Liver (tissue), 9 donors: ENCODE data around the gene OR51B6. TPM values are rescaled to one million over a fixed set of nuclear protein-coding genes. Genes with fewer than 3 reads are reported as not detected.

Source experiments
- DNase-seq: peaks from one replicate; pipeline ENCODE4 v3.0.0-alpha.2; 2017; ENCODE audit warnings: low spot score
- H3K27ac ChIP-seq, 2 donors: one replicate each; pipeline ENCODE4 v1.7.0; 2013; ENCODE audit warnings: inconsistent platforms in 2 of 2, low read length in 2 of 2, control low read depth in 1 of 2, low read depth in 1 of 2, mild to moderate bottlenecking in 1 of 2
- H3K27me3 ChIP-seq, 4 donors: one replicate each; pipeline versions ENCODE4 v1.6.1 to v1.7.0; 2013; ENCODE audit warnings: low read length in 3 of 4, inconsistent platforms in 1 of 4, mild to moderate bottlenecking in 1 of 4, moderate library complexity in 1 of 4; ENCODE audit not compliant: control insufficient read depth in 4 of 4, insufficient read depth in 4 of 4
- H3K36me3 ChIP-seq, 4 donors: one replicate each; pipeline versions ENCODE4 v1.6.1 to v1.7.0; 2013; ENCODE audit warnings: low read length in 3 of 4, mild to moderate bottlenecking in 3 of 4, low read depth in 1 of 4, moderate library complexity in 1 of 4; ENCODE audit not compliant: control insufficient read depth in 4 of 4, insufficient read depth in 3 of 4
- H3K4me1 ChIP-seq, 4 donors: one replicate each; pipeline versions ENCODE4 v1.6.1 to v1.7.0; 2013; ENCODE audit warnings: low read length in 3 of 4, mild to moderate bottlenecking in 3 of 4, moderate library complexity in 1 of 4; ENCODE audit not compliant: control insufficient read depth in 4 of 4, insufficient read depth in 4 of 4
- H3K4me3 ChIP-seq, 3 donors: one replicate each; pipeline versions ENCODE4 v1.6.1 to v1.7.0; 2013; ENCODE audit warnings: low read length in 3 of 3, control low read depth in 1 of 3, low read depth in 1 of 3, mild to moderate bottlenecking in 1 of 3
- H3K9ac ChIP-seq, 2 donors: one replicate each; pipeline ENCODE4 v1.7.0; 2013; ENCODE audit warnings: low read length in 2 of 2, mild to moderate bottlenecking in 2 of 2, moderate library complexity in 2 of 2, control low read depth in 1 of 2, low read depth in 1 of 2
- H3K9me3 ChIP-seq, 4 donors: one replicate each; pipeline versions ENCODE4 v1.6.1 to v1.7.0; 2013; ENCODE audit warnings: low read length in 3 of 4; ENCODE audit not compliant: control insufficient read depth in 4 of 4
- EGR1 ChIP-seq, 2 donors: IDR thresholded peaks; 2 replicates each; pipeline ENCODE4 v1.6.1; 2016 to 2018; ENCODE audit warnings: antibody characterized with exemption in 2 of 2, low read depth in 2 of 2
- FOXA1 ChIP-seq: IDR thresholded peaks from 2 replicates; pipeline ENCODE4 v1.6.1; 2016; ENCODE audit warnings: antibody characterized with exemption
- FOXA2 ChIP-seq: IDR thresholded peaks from 2 replicates; pipeline ENCODE4 v1.6.1; 2016; ENCODE audit warnings: antibody characterized with exemption
- GABPA ChIP-seq, 2 donors: IDR thresholded peaks in 1 of 2; conservative IDR thresholded peaks in 1 of 2; 2 replicates each; pipeline ENCODE4 v1.6.1; 2016; ENCODE audit warnings: antibody characterized with exemption in 2 of 2, mild to moderate bottlenecking in 1 of 2, moderate library complexity in 1 of 2
- HNF4G ChIP-seq: IDR thresholded peaks from 2 replicates; pipeline ENCODE4 v1.6.1; 2016; ENCODE audit warnings: antibody characterized with exemption
- JUND ChIP-seq, 2 donors: IDR thresholded peaks; 2 replicates each; pipeline ENCODE4 v1.6.1; 2016; ENCODE audit warnings: antibody characterized with exemption in 2 of 2
- NR2F2 ChIP-seq: IDR thresholded peaks from 2 replicates; pipeline ENCODE4 v1.6.1; 2016; ENCODE audit warnings: antibody characterized with exemption
- RAD21 ChIP-seq, 2 donors: IDR thresholded peaks; 2 replicates each; pipeline ENCODE4 v1.6.1; 2016; ENCODE audit warnings: antibody characterized with exemption in 2 of 2, mild to moderate bottlenecking in 2 of 2
- RXRA ChIP-seq, 2 donors: IDR thresholded peaks; 2 replicates each; pipeline ENCODE4 v1.6.1; 2017 to 2018; ENCODE audit warnings: antibody characterized with exemption in 2 of 2, mild to moderate bottlenecking in 1 of 2
- SP1 ChIP-seq: IDR thresholded peaks from 2 replicates; pipeline ENCODE4 v1.6.1; 2018; ENCODE audit warnings: antibody characterized with exemption, mild to moderate bottlenecking
- TAF1 ChIP-seq: conservative IDR thresholded peaks from 2 replicates; pipeline ENCODE4 v1.6.1; 2016; ENCODE audit warnings: antibody characterized with exemption, mild to moderate bottlenecking
- YY1 ChIP-seq: IDR thresholded peaks from 2 replicates; pipeline ENCODE4 v1.6.1; 2016; ENCODE audit warnings: antibody characterized with exemption, mild to moderate bottlenecking
- WGBS: extraction: QIAGEN DNeasy Blood & Tissue Kit; methylation state at CpG from one replicate; pipeline ENCODE4 v1.1.7; 2013; 5-methylcytosine and 5-hydroxymethylcytosine counted together
- polyA plus RNA-seq, 2 donors: library from polyadenylated mRNA; stranded (reverse) in 1 of 2; unstranded in 1 of 2; fragments of 200-250 nt in 1 of 2; fragments of >200 nt in 1 of 2; fragmentation: Nextera tagmentation in 1 of 2; extraction: Ambion mirVana in 1 of 2; gene quantifications; one replicate each; pipeline versions ENCODE4 v1.2.1 to v1.2.3, GENCODE V29; 2013 to 2015
- total RNA-seq, 2 donors: library from RNA; depleted of rRNA; stranded (reverse); fragments of >200 nt; gene quantifications; one replicate each; pipeline ENCODE4 v1.2.3, GENCODE V29; 2014
- TF ChIP-seq, protein P1 (sequence below): fragments of 150-350 bp; IDR thresholded peaks from 2 replicates; pipeline ENCODE4 v1.5.1; 2017; ENCODE audit warnings: improper control_type of control experiment, low read depth, low read length; ENCODE audit not compliant: missing input control
- TF ChIP-seq, protein P2 (sequence below): IDR thresholded peaks from 2 replicates; pipeline ENCODE4 v1.6.1; 2016; ENCODE audit warnings: antibody characterized with exemption
- TF ChIP-seq, protein P3 (sequence below): IDR thresholded peaks from 2 replicates; pipeline ENCODE4 v1.6.1; 2016; ENCODE audit warnings: antibody characterized with exemption
- TF ChIP-seq, protein P4 (sequence below): IDR thresholded peaks from 2 replicates; pipeline ENCODE4 v1.6.1; 2016; ENCODE audit warnings: antibody characterized with exemption, mild to moderate bottlenecking
- TF ChIP-seq, protein P5 (sequence below): IDR thresholded peaks from 2 replicates; pipeline ENCODE4 v1.6.1; 2016; ENCODE audit warnings: antibody characterized with exemption
- donor health status: healthy.
- donor health status: healthy.
- donor health status: healthy.
- donor health status: healthy.
- donor health status: healthy.

Gene OR51B6
- total and polyA plus RNA-seq, 4 donors, result not detected

DNA sequence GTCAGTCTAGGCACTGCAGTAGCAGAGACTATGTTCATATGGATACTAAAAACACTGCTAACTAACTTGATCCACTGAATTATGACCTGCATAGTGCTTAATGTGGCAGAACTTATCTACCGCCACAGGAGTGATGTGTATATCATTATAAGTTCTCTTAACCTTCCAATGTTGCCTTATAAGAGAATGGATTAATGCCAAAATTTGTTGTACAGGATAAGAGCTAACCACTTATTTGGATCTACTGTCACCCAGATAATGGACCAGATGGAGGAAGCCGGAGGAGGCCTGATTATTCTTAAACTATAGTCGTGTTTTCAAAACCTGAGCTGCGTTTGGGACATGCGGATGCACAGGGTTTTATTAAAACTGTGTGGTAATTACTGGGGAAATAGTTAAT lies 47.7 kb upstream of the OR51B6 start:
- H3K36me3 ChIP-seq, result no peaks in the 10 kb centered on the region
- 75% methylated on average over 5 of the region's 5 CpGs for WGBS
- H3K4me1 ChIP-seq, result no peaks in the 10 kb centered on the region

DNA sequence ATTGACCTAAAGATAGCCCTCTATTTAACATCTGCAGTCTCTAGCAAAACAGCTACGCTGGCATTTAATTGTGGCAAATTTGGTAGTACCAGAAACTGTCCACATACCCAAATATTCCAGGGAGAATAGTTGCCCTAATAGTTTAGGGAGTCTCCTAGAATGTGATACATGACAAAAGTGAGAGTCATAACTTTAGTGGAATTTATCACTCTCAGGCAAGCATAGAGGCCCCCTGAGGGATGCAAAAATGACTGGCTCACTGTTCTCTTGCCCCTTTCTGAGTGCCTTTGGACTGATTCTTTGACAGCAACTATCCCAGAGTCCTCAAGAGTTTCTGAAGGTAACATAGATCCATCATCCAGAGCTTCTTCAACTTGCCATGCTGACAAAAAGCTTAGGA lies 47.3 kb upstream of the OR51B6 start:
- Histone ChIP-seq H3K4me3 (no peak overlapping the region), H3K9me3 (no peaks in the 10 kb centered on the region), H3K27me3 (no peaks in the 10 kb centered on the region), H3K36me3 (no peaks in the 10 kb centered on the region), H3K4me1 (no peaks in the 10 kb centered on the region), H3K9ac (no peak overlapping the region), H3K27ac (no peak overlapping the region)
- TF ChIP-seq SP1, result no peak
- TF ChIP-seq RXRA (IDR thresholded peaks at IDR 0.05), result no peak
- TF ChIP-seq, protein P1, sequence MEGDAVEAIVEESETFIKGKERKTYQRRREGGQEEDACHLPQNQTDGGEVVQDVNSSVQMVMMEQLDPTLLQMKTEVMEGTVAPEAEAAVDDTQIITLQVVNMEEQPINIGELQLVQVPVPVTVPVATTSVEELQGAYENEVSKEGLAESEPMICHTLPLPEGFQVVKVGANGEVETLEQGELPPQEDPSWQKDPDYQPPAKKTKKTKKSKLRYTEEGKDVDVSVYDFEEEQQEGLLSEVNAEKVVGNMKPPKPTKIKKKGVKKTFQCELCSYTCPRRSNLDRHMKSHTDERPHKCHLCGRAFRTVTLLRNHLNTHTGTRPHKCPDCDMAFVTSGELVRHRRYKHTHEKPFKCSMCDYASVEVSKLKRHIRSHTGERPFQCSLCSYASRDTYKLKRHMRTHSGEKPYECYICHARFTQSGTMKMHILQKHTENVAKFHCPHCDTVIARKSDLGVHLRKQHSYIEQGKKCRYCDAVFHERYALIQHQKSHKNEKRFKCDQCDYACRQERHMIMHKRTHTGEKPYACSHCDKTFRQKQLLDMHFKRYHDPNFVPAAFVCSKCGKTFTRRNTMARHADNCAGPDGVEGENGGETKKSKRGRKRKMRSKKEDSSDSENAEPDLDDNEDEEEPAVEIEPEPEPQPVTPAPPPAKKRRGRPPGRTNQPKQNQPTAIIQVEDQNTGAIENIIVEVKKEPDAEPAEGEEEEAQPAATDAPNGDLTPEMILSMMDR, result no peak
- TF ChIP-seq, protein P2, sequence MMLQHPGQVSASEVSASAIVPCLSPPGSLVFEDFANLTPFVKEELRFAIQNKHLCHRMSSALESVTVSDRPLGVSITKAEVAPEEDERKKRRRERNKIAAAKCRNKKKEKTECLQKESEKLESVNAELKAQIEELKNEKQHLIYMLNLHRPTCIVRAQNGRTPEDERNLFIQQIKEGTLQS, result no peak
- TF ChIP-seq, protein P3, sequence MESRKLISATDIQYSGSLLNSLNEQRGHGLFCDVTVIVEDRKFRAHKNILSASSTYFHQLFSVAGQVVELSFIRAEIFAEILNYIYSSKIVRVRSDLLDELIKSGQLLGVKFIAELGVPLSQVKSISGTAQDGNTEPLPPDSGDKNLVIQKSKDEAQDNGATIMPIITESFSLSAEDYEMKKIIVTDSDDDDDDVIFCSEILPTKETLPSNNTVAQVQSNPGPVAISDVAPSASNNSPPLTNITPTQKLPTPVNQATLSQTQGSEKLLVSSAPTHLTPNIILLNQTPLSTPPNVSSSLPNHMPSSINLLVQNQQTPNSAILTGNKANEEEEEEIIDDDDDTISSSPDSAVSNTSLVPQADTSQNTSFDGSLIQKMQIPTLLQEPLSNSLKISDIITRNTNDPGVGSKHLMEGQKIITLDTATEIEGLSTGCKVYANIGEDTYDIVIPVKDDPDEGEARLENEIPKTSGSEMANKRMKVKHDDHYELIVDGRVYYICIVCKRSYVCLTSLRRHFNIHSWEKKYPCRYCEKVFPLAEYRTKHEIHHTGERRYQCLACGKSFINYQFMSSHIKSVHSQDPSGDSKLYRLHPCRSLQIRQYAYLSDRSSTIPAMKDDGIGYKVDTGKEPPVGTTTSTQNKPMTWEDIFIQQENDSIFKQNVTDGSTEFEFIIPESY, result no peak
- no peak for TF ChIP-seq RAD21 (IDR thresholded peaks at IDR 0.05)
- TF ChIP-seq YY1, result no peak
- TF ChIP-seq GABPA (IDR thresholded peaks at IDR 0.05 in 1 of 2, conservative IDR thresholded peaks at IDR 0.05 in 1 of 2), result no peak
- TF ChIP-seq NR2F2, result no peak
- no peak for TF ChIP-seq JUND (IDR thresholded peaks at IDR 0.05)
- TF ChIP-seq, protein P4, sequence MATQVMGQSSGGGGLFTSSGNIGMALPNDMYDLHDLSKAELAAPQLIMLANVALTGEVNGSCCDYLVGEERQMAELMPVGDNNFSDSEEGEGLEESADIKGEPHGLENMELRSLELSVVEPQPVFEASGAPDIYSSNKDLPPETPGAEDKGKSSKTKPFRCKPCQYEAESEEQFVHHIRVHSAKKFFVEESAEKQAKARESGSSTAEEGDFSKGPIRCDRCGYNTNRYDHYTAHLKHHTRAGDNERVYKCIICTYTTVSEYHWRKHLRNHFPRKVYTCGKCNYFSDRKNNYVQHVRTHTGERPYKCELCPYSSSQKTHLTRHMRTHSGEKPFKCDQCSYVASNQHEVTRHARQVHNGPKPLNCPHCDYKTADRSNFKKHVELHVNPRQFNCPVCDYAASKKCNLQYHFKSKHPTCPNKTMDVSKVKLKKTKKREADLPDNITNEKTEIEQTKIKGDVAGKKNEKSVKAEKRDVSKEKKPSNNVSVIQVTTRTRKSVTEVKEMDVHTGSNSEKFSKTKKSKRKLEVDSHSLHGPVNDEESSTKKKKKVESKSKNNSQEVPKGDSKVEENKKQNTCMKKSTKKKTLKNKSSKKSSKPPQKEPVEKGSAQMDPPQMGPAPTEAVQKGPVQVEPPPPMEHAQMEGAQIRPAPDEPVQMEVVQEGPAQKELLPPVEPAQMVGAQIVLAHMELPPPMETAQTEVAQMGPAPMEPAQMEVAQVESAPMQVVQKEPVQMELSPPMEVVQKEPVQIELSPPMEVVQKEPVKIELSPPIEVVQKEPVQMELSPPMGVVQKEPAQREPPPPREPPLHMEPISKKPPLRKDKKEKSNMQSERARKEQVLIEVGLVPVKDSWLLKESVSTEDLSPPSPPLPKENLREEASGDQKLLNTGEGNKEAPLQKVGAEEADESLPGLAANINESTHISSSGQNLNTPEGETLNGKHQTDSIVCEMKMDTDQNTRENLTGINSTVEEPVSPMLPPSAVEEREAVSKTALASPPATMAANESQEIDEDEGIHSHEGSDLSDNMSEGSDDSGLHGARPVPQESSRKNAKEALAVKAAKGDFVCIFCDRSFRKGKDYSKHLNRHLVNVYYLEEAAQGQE, result no peak
- no peak for TF ChIP-seq HNF4G
- no peak for TF ChIP-seq FOXA2
- TF ChIP-seq EGR1 (IDR thresholded peaks at IDR 0.05; ENCODE audit: low read depth in 2 of 2), result no peak
- TF ChIP-seq, protein P5, sequence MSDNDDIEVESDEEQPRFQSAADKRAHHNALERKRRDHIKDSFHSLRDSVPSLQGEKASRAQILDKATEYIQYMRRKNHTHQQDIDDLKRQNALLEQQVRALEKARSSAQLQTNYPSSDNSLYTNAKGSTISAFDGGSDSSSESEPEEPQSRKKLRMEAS, result no peak
- no peak for TF ChIP-seq TAF1
- TF ChIP-seq FOXA1, result no peak
- 94% methylated on average over 1 of the region's 1 CpG for WGBS
- DNase-seq, result no peak

More for the DNA sequence above, 47.7 kb upstream of the OR51B6 start:
- no peaks in the 10 kb centered on the region for H3K27me3 ChIP-seq
- H3K9me3 ChIP-seq, result no peaks in the 10 kb centered on the region
- no peak overlapping the region for H3K4me3 ChIP-seq
- DNase-seq, result no peak
- H3K27ac ChIP-seq, result no peak overlapping the region
- TF ChIP-seq TAF1 (no peak), JUND (IDR thresholded peaks at IDR 0.05) (no peak)
- H3K9ac ChIP-seq, result no peak overlapping the region
